Measurements from ENCODE around the gene CCDC102B.

- TF ChIP-seq NR2C2 (CRISPR knock-in tag; IDR thresholded peaks at IDR 0.05) (no peak), CTCF (IDR thresholded peaks at IDR 0.05) (no peak), STAT6 (CRISPR knock-in tag; conservative IDR thresholded peaks at IDR 0.05; ENCODE audit: low read depth) (no peak), EMX1 (CRISPR knock-in tag; IDR thresholded peaks at IDR 0.05) (no peak), JUN (CRISPR knock-in tag; IDR thresholded peaks at IDR 0.05) (no peak), TP53 (CRISPR knock-in tag; IDR thresholded peaks at IDR 0.05) (no peak), SP1 (CRISPR knock-in tag; conservative IDR thresholded peaks at IDR 0.05) (no peak), MAX (CRISPR knock-in tag; IDR thresholded peaks at IDR 0.05) (no peak), FOXK1 (CRISPR knock-in tag; IDR thresholded peaks at IDR 0.05) (no peak), ZBTB21 (CRISPR knock-in tag; IDR thresholded peaks at IDR 0.05; ENCODE audit: borderline replicate concordance) (no peak), ZMAT4 (CRISPR knock-in tag; IDR thresholded peaks at IDR 0.05) (no peak)
Observed at GRCh38 chr18:69071680-69072079, 273.8 kb downstream of the CCDC102B start.

All from WTC11 (cell line).